Dedifferentiated amniotic fluid mesenchymal stem cell (primary cell): ENCODE results near the gene CLEC17A.
"Not testable (repeated sequence)": the region's sequence is repeated elsewhere in the genome, so short reads cannot be mapped to it uniquely, and the experiment has no call there.

Experiments
- DNase-seq: peaks from one replicate; pipeline ENCODE4 v3.0.0-alpha.2; 2016; ENCODE audit errors: extremely low spot score

CLEC17A gene

GRCh38 chr19:14559916-14560775 is 22.7 kb upstream of the CLEC17A start:
- DNase-seq: no peak

GRCh38 chr19:14560776-14561108 is 22.1 kb upstream of the CLEC17A start:
- DNase-seq: no peak

GRCh38 chr19:14561249-14561648 is 21.6 kb upstream of the CLEC17A start:
- no peak for DNase-seq

- DNase-seq: no peak
Measured at GRCh38 chr19:14561847-14562351, 21.0 kb upstream of the CLEC17A start.

- no peak for DNase-seq
Measured at GRCh38 chr19:14562660-14563589, 20.0 kb upstream of the CLEC17A start.

- DNase-seq: no peak
Measured at GRCh38 chr19:14563590-14563926, 19.3 kb upstream of the CLEC17A start.

- no peak for DNase-seq
Measured at GRCh38 chr19:14563989-14564651, 18.8 kb upstream of the CLEC17A start.

- not testable (repeated sequence) for DNase-seq
Measured at GRCh38 chr19:14564652-14565297, 18.1 kb upstream of the CLEC17A start.

- DNase-seq: no peak
Measured at GRCh38 chr19:14565298-14565679, 17.6 kb upstream of the CLEC17A start.

GRCh38 chr19:14565765-14566711 is 16.8 kb upstream of the CLEC17A start:
- DNase-seq: no peak

GRCh38 chr19:14566712-14567077 is 16.2 kb upstream of the CLEC17A start:
- DNase-seq: no peak

GRCh38 chr19:14567079-14567478 is 15.8 kb upstream of the CLEC17A start:
- no peak for DNase-seq

GRCh38 chr19:14570864-14571527 is 11.9 kb upstream of the CLEC17A start:
- DNase-seq: no peak

- peak; percentile 86 for DNase-seq
Measured at GRCh38 chr19:14571695-14572490, 11.0 kb upstream of the CLEC17A start, which contains the start of gene NDUFB7. Gene NDUFB7 (minus strand): TSS chr19:14572066. CDS start chr19:14572000, 66 bp downstream.

- DNase-seq: no peak
Measured at GRCh38 chr19:14575428-14575980, 7.4 kb upstream of the CLEC17A start.

GRCh38 chr19:14576363-14576762 is 6.5 kb upstream of the CLEC17A start:
- DNase-seq: no peak

GRCh38 chr19:14577264-14577663 is 5.6 kb upstream of the CLEC17A start:
- no peak for DNase-seq

- DNase-seq: no peak
Measured at GRCh38 chr19:14577885-14578427, 4.9 kb upstream of the CLEC17A start.
